ENCODE data around the gene NEK2.

Gene NEK2

GRCh38 chr1:211713231-211713630 is 37.8 kb upstream of the NEK2 start:
- DNase-seq (ENCODE audit: low read depth in 2 of 2): peak in 1 of 2 donors; percentile 14
- H3K4me3 ChIP-seq (replicated peaks in 1 of 2; ENCODE audit: low read depth in 2 of 2, low read length in 2 of 2): no peak overlapping the region
- no peak for TF ChIP-seq CTCF (IDR thresholded peaks at IDR 0.05; ENCODE audit: low read depth, low read length)

GRCh38 chr1:211711315-211711705 is 35.9 kb upstream of the NEK2 start:
- no peak for DNase-seq (ENCODE audit: low read depth in 2 of 2)
- H3K4me3 ChIP-seq (replicated peaks in 1 of 2; ENCODE audit: low read depth in 2 of 2, low read length in 2 of 2): no peak overlapping the region
- no peak for TF ChIP-seq CTCF (IDR thresholded peaks at IDR 0.05; ENCODE audit: low read depth, low read length)

- TF ChIP-seq CTCF (IDR thresholded peaks at IDR 0.05; ENCODE audit: low read depth, low read length): no peak
- no peak overlapping the region for H3K4me3 ChIP-seq (replicated peaks in 1 of 2; ENCODE audit: low read depth in 2 of 2, low read length in 2 of 2)
- DNase-seq (ENCODE audit: low read depth in 2 of 2): no peak
Observed at GRCh38 chr1:211710566-211711314, 35.3 kb upstream of the NEK2 start.

GRCh38 chr1:211708926-211709325 is 33.5 kb upstream of the NEK2 start:
- no peak for TF ChIP-seq CTCF (IDR thresholded peaks at IDR 0.05; ENCODE audit: low read depth, low read length)
- no peak for DNase-seq (ENCODE audit: low read depth in 2 of 2)
- no peak overlapping the region for H3K4me3 ChIP-seq (replicated peaks in 1 of 2; ENCODE audit: low read depth in 2 of 2, low read length in 2 of 2)

GRCh38 chr1:211708006-211708405 is 32.6 kb upstream of the NEK2 start:
- DNase-seq (ENCODE audit: low read depth in 2 of 2): no peak
- H3K4me3 ChIP-seq (replicated peaks in 1 of 2; ENCODE audit: low read depth in 2 of 2, low read length in 2 of 2): no peak overlapping the region
- no peak for TF ChIP-seq CTCF (IDR thresholded peaks at IDR 0.05; ENCODE audit: low read depth, low read length)

GRCh38 chr1:211705467-211706091 is 30.2 kb upstream of the NEK2 start:
- DNase-seq (ENCODE audit: low read depth in 2 of 2): no peak
- no peak for TF ChIP-seq CTCF (IDR thresholded peaks at IDR 0.05; ENCODE audit: low read depth, low read length)
- no peak overlapping the region for H3K4me3 ChIP-seq (replicated peaks in 1 of 2; ENCODE audit: low read depth in 2 of 2, low read length in 2 of 2)
